HG03045 (cell line): ENCODE results near the gene PXDN.

Source experiments
- ATAC-seq: cut with Tn5 transposase; IDR thresholded peaks from one replicate; pipeline ENCODE4 v1.9.1; 2021; ENCODE audit warnings: mild to moderate bottlenecking, moderate library complexity; ENCODE audit not compliant: unreplicated experiment

The PXDN gene

DNA sequence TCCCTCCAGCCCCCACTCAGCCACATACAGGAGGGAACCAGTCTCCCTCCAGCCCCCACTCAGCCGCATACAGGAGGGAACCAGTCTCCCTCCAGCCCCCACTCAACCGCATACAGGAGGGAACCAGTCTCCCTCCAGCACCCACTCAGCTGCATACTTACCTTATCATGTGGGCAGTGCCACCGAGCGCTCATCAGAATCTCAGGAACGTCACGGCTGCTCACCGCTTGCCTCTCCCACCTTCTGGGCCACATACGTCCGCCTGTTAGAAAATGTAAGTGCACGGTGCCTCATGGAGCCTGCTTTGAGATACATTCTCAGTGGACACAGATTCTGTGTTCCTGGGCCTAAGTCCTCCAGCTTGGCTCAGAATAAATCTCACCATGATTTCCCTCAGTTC, 124.8 kb downstream of the PXDN start:
- ATAC-seq: no peak

GRCh38 chr2:1618974-1619373, 125.3 kb downstream of the PXDN start:
- no peak for ATAC-seq

GRCh38 chr2:1618191-1618961, 125.9 kb downstream of the PXDN start:
- ATAC-seq: no peak

DNA sequence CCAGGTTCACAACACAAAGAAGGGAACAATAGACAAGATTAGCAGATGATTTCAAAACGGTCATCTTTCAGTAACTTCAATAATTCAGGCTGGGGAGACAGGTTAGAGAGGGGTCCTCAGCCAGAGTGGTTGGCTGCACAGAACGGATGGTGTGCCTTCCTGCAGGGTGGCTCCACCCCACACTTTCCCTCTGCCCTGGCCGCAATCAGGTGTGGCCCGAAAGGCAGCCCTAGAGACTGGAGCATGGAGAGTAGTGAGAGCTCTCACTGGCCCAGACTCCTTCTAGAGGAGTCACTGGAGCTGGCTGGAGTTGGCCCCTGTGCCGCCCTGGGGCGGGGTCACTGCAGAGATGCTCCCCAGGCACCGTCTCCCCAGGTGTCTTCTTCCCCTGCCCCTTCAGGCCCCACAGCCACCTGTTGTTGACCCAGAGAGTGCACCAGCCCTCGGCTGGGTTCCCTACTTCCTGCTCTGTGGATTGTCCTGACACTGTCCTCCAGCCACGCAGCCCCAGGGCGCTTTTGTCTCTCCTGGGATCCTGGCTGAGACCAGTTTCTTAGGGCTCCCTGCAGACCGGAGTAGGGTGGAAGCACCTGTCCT, 126.8 kb downstream of the PXDN start:
- ATAC-seq: no peak

DNA sequence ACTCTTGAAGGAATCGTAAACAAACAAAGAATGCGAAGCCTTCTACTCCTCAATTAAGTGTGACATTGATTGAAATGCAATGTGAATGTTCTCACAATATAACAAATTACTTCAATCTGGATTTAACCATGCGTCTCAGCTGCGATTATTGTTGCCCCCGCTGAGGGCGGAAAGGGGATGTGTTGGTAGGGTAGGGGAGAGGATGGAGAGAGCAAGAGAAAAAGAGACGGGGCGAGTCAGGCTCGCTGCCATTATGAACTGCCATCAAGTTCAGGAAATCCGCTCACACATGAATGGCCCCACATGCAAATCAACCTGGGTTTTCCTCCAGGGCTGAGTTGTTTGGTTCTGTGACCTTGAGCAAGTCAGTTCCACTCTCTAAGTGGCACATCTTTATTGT, 129.8 kb downstream of the PXDN start:
- ATAC-seq: no peak

DNA sequence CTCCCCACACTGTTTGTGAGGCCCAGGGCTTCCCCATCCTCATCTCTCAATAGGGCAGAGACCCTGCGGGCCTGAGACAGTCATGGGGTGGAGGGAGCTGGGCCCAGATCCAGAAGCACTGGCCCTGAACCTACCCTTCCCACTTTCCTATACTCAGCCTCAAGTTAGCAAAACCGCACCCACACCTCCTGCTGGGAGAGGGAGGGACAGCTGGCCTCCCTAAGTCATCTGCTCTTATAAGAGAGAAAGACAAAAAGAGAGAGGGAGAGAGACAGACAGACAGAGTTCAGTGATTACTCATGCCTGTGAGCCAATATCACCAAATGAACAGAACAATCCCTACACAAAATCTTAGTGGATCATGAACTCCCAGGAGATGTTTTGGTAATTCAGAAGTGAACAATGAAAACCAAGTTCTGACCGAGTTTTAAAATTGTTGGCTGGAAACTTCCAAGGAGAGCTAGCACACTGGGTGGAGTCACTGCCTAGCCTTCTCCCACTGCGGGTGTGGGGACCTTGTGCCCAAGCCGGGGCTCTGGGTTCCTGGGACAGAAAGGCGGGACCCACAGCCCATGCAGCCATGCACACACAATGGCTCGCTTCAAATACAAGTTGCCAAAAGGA, 130.5 kb downstream of the PXDN start:
- no peak for ATAC-seq

DNA sequence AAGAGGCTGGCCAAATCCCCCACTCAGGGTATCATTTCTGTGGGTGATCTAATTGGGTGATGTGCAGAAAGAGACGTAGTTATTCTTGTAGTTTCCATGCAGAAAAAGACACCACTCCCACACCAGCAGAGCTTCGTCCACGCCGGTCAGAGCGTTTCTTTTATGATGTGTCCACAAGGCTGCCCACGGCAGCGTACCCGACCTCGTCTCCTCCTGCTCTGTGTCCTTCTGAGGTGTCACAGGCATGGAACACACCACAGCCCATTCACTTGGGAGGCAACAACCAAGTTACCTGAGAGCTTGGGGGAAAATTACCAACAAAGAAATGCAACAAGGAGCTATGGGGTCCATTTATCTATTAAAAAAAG, 131.3 kb downstream of the PXDN start:
- ATAC-seq: no peak

GRCh38 chr2:1612391-1613077, 131.8 kb downstream of the PXDN start:
- no peak for ATAC-seq

DNA sequence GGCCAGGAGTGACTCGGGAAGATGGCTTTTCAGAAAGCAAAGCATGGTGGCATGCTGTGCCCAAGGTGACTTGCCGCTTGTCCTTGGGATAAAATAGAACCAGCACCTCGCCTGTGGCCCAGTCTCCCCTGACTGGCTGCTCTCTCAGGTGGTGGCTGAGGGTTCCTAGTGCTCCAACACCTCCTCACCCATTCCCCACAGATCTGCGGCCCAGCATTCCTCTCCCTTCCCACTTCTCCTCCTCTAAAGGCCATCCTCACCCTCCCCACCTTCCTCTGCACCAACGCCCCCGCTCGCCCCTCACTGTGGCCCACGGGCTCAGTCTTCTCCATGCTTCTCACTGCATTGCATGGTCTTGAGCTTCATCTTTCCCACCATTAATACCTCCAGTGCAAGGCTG, 132.4 kb downstream of the PXDN start:
- no peak for ATAC-seq

DNA sequence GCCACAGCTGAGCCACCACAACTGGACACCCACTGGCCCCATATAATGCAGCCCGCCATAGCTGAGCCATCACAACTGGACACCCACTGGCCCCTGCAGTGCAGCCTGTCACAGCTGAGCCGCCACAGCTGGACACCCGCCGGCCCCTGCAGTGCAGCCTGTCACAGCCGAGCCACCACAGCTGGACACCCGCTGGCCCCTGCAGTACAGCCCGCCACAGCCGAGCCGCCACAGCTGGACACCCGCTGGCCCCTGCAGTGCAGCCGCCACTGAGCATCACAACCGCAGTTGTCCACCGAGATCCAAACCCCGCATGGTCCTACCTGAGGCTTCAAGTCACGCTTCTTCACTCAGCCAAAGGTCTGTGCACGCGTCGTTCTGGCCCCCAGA, 134.2 kb downstream of the PXDN start:
- no peak for ATAC-seq

GRCh38 chr2:1609485-1610095, 134.7 kb downstream of the PXDN start:
- no peak for ATAC-seq

DNA sequence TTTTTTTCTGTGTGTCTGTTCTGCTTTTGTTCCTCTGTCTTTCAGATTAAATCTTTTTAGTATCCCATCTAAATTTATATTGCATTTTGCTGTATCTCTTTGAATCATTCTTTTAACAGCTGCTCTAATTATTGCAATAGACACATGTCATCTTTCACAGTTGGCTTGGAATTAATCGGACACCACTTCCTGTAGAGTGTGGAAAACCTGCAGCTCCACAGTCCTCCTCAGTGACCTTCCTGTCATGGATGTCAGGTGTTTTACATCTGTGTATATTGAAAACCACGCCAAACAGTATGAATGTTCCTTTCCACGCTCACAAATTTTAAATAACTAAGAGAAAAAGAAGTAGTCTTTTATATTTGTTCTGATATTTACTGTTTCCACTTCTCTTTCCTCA, 135.3 kb downstream of the PXDN start:
- ATAC-seq: no peak

- no peak for ATAC-seq
Measured at GRCh38 chr2:1607971-1608688, 136.2 kb downstream of the PXDN start.

GRCh38 chr2:1607236-1607920, 136.9 kb downstream of the PXDN start:
- ATAC-seq: no peak

DNA sequence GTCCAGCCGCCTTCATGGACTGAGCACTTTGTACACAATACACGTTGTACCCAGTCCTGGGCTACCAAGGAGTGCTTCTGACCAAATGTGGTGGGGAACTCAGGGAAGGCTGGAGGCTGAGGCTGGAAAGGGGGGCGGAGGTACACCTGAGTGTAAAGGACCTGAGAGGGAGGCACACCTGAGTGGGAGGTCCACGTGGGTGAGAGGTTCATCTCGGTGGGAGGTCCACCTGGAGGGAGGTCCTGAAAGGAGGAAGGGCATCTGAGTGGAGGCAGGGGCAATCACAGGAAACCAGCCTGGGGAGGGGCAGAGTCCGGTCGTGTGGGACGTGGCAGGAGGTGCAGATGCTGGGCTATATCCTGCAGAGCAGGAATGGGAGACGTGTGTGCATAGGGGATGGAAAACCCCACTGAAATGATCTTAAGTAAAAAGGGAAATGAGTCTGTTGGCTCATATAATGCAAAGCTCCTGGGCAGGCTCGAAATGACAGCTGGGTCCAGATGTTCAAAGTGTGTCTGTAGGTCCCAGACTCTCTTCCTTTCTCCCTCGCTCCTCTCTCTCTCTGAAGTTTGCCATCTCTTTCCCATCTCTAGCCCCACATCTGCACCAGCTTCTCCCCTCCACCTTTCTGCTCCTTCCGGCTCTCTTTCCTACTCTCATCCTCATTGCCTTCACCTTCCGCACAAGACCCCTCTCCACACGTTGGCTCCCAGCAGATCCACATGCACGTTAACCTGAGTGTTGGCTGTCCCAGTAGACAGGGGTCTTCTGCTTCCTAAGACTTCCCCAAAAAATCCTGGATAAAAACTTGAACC, 137.7 kb downstream of the PXDN start:
- no peak for ATAC-seq

DNA sequence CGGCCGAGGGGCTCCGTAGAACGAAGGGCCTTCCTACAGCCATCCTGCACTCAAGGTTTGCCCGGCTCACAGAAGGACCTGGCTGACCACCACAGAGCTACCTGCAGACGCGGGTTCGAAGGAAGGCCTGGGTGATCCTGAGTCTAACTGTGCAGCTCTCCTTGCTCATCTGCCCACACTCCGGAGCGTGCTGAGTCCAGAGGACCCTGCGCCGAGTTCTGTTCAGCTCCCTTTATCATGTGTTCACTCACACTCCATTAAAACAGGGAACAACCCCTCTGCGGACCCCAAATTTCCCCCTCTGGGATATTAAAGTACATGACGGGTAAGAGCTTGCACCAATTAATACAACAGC, 138.3 kb downstream of the PXDN start:
- no peak for ATAC-seq

- ATAC-seq: no peak
Measured at GRCh38 chr2:1605102-1606045, 138.9 kb downstream of the PXDN start.

GRCh38 chr2:1603521-1603920, 140.8 kb downstream of the PXDN start:
- no peak for ATAC-seq
